HEK293T (cell line): ENCODE results near the gene TMEM51.

Source experiments
- BHLHE40 ChIP-seq: fragments of 450-650 bp; IDR thresholded peaks from 2 replicates; pipeline ENCODE4 v1.6.1; 2016; ENCODE audit warnings: mild to moderate bottlenecking, moderate library complexity, borderline replicate concordance
- CTBP1 ChIP-seq: fragments of 450-650 bp; IDR thresholded peaks from 2 replicates; pipeline ENCODE4 v1.6.1; 2016; ENCODE audit warnings: borderline replicate concordance
- ELF4 ChIP-seq: fragments of 450-650 bp; IDR thresholded peaks from 2 replicates; pipeline ENCODE4 v1.6.1; 2017; ENCODE audit warnings: antibody characterized with exemption
- FOXA1 ChIP-seq: fragments of 450-650 bp; IDR thresholded peaks from 2 replicates; pipeline ENCODE4 v1.6.1; 2016; ENCODE audit warnings: mild to moderate bottlenecking
- FOXK2 ChIP-seq: fragments of 450-650 bp; IDR thresholded peaks from 2 replicates; pipeline ENCODE4 v1.6.1; 2016; ENCODE audit warnings: mild to moderate bottlenecking
- FOXM1 ChIP-seq: fragments of 450-650 bp; IDR thresholded peaks from 2 replicates; pipeline ENCODE4 v1.6.1; 2017; ENCODE audit warnings: mild to moderate bottlenecking, borderline replicate concordance
- HDGF ChIP-seq: fragments of 450-650 bp; IDR thresholded peaks from 2 replicates; pipeline ENCODE4 v1.6.1; 2017; ENCODE audit warnings: antibody characterized with exemption, borderline replicate concordance
- LEF1 ChIP-seq: fragments of 450-650 bp; IDR thresholded peaks from 2 replicates; pipeline ENCODE4 v1.6.1; 2017; ENCODE audit warnings: mild to moderate bottlenecking, borderline replicate concordance
- NFRKB ChIP-seq: fragments of 450-650 bp; IDR thresholded peaks from 2 replicates; pipeline ENCODE4 v1.6.1; 2016; ENCODE audit warnings: mild to moderate bottlenecking, moderate library complexity
- SP1 ChIP-seq: fragments of 450-650 bp; IDR thresholded peaks from 2 replicates; pipeline ENCODE4 v1.6.1; 2017
- SUZ12 ChIP-seq: fragments of 450-650 bp; IDR thresholded peaks from 2 replicates; pipeline ENCODE4 v1.6.1; 2016; ENCODE audit warnings: mild to moderate bottlenecking
- TARDBP ChIP-seq: fragments of 450-650 bp; IDR thresholded peaks from 2 replicates; pipeline ENCODE4 v1.6.1; 2016
- ZNF384 ChIP-seq: fragments of 450-650 bp; IDR thresholded peaks from 2 replicates; pipeline ENCODE4 v1.6.1; 2016
- TF ChIP-seq, protein P1 (sequence below): fragments of 450-650 bp; IDR thresholded peaks from 2 replicates; pipeline ENCODE4 v1.6.1; 2016

DNA sequence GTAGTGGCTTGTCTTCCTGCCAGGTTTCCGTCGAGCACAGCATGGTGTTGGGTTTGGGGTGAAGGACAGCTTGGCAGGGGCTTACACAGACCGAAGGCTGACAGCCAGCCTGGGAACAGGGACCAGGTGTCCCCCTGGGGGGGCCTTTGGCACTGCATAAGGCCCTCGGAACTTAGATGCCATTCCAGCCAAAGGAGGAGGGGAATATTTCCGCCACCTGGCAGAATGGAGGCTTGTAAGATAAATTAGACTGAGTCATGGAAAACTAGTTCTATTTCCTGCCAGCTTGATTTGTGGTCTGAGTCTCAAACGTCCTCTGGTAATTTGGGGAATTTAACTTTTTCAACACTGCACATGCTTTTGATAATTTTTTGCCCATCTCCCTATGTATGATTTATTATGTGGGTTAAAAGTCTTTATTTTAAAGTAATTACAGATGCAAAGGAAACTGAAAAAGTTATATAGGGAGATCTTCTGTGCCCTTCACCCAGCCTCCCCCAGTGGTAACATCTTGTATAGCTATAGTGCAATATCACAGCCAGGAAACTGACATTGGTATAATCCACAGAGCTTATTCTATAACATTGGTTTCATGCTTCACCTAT lies 11.5 kb upstream of the TMEM51 start:
- TF ChIP-seq BHLHE40 (no peak), FOXM1 (no peak), ZNF384 (no peak), ELF4 (no peak), SUZ12 (no peak), HDGF (no peak), CTBP1 (no peak), FOXK2 (no peak), NFRKB (no peak), FOXA1 (no peak), SP1 (no peak), TARDBP (no peak), LEF1 (no peak)
- TF ChIP-seq, protein P1, sequence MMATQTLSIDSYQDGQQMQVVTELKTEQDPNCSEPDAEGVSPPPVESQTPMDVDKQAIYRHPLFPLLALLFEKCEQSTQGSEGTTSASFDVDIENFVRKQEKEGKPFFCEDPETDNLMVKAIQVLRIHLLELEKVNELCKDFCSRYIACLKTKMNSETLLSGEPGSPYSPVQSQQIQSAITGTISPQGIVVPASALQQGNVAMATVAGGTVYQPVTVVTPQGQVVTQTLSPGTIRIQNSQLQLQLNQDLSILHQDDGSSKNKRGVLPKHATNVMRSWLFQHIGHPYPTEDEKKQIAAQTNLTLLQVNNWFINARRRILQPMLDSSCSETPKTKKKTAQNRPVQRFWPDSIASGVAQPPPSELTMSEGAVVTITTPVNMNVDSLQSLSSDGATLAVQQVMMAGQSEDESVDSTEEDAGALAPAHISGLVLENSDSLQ, result no peak
